ENCODE results near the gene WFDC1. TPM values are rescaled to one million over a fixed set of nuclear protein-coding genes. Genes with fewer than 3 reads are reported as not detected.

Gene WFDC1
- total RNA-seq, 1 experiment from 2014 or later, result not detected

DNA sequence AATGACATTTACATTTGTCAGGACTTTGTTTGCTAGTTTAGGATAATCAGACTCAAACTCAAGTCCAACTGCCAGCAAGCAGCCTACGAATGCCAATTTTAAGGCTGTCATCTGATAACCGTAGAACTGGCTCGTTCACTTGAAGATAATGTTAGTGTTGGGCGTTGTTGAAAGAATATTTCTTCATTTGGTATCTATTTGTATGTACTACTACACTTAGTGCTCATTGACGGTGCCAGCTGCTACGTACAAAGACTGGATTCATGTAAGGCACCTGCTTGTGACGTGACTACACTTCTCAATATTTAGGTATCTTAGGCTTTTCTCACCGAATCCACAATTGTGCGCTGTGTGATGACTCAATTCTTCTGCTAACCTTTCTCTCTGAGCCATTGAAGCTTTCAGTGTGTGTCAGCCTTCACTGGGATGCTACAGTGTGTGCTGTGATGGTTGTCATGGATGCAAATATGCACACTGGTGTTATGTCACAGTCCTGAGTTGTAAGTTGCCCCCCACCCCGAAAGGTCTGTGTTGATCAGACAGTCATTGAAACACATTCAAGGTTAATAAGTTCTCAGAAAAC is 79.3 kb downstream of the WFDC1 start:
- Histone ChIP-seq H3K27me3 (ENCODE audit: control insufficient read depth, insufficient read depth, low read length) (0 out of 2 replicates have a peak, but pooled peaks cover under 1% of the 10 kb centered on the region), H3K4me1 (ENCODE audit: control insufficient read depth, insufficient read depth, low read length) (no peaks in the 10 kb centered on the region), H3K9me3 (ENCODE audit: control insufficient read depth, insufficient read depth, low read depth, low read length) (no peaks in the 10 kb centered on the region), H3K27ac (ENCODE audit: low read length) (no peak overlapping the region), H3K36me3 (ENCODE audit: control insufficient read depth, insufficient read depth, low read length) (no peaks in the 10 kb centered on the region), H3K4me3 (ENCODE audit: low read depth in 2 of 2, low read length in 2 of 2) (no peak overlapping the region)
- DNase-seq (ENCODE audit: low read depth, low spot score), result no peak
- intact Hi-C loops (cut with micrococcal nuclease; ENCODE audit: unreplicated experiment), result no loop called here
- POLR2A ChIA-PET, result no interaction called here
- CTCF ChIA-PET, result no interaction called here
- in situ Hi-C loops (cut with HindIII; ENCODE audit: low pct_unique_long_range_greater_than_20kb, low sequenced_read_pairs), result no loop called here
- TF ChIP-seq CTCF (IDR thresholded peaks at IDR 0.05), result no peak
- TF ChIP-seq SIN3A (IDR thresholded peaks at IDR 0.05; ENCODE audit: borderline replicate concordance, insufficient read depth, low read depth, low read length), result no peak
- TF ChIP-seq, protein P1, sequence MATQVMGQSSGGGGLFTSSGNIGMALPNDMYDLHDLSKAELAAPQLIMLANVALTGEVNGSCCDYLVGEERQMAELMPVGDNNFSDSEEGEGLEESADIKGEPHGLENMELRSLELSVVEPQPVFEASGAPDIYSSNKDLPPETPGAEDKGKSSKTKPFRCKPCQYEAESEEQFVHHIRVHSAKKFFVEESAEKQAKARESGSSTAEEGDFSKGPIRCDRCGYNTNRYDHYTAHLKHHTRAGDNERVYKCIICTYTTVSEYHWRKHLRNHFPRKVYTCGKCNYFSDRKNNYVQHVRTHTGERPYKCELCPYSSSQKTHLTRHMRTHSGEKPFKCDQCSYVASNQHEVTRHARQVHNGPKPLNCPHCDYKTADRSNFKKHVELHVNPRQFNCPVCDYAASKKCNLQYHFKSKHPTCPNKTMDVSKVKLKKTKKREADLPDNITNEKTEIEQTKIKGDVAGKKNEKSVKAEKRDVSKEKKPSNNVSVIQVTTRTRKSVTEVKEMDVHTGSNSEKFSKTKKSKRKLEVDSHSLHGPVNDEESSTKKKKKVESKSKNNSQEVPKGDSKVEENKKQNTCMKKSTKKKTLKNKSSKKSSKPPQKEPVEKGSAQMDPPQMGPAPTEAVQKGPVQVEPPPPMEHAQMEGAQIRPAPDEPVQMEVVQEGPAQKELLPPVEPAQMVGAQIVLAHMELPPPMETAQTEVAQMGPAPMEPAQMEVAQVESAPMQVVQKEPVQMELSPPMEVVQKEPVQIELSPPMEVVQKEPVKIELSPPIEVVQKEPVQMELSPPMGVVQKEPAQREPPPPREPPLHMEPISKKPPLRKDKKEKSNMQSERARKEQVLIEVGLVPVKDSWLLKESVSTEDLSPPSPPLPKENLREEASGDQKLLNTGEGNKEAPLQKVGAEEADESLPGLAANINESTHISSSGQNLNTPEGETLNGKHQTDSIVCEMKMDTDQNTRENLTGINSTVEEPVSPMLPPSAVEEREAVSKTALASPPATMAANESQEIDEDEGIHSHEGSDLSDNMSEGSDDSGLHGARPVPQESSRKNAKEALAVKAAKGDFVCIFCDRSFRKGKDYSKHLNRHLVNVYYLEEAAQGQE (IDR thresholded peaks at IDR 0.05; ENCODE audit: insufficient read depth in 1 of 2, low read depth in 2 of 2, low read length in 1 of 2), result no peak
- TF ChIP-seq POLR2AphosphoS5 (IDR thresholded peaks at IDR 0.05; ENCODE audit: low read depth, low read length), result no peak
- TF ChIP-seq TCF7L2 (IDR thresholded peaks at IDR 0.05; ENCODE audit: low read depth, low read length), result no peak
- no TSS peak for BruUV-seq (replicated peaks)
- ATAC-seq, result no peak

- no peak for ATAC-seq
- POLR2A ChIA-PET, result no interaction called here
- no peaks in the 10 kb centered on the region for H3K27me3 ChIP-seq (ENCODE audit: control insufficient read depth, insufficient read depth, low read length)
- TF ChIP-seq TCF7L2 (IDR thresholded peaks at IDR 0.05; ENCODE audit: low read depth, low read length), result no peak
- TF ChIP-seq CTCF (IDR thresholded peaks at IDR 0.05), result no peak
- no peak for TF ChIP-seq POLR2AphosphoS5 (IDR thresholded peaks at IDR 0.05; ENCODE audit: low read depth, low read length)
- no peak for TF ChIP-seq SIN3A (IDR thresholded peaks at IDR 0.05; ENCODE audit: borderline replicate concordance, insufficient read depth, low read depth, low read length)
- TF ChIP-seq, protein P1 (IDR thresholded peaks at IDR 0.05; ENCODE audit: insufficient read depth in 1 of 2, low read depth in 2 of 2, low read length in 1 of 2), result no peak
- no peak overlapping the region for H3K4me3 ChIP-seq (ENCODE audit: low read depth in 2 of 2, low read length in 2 of 2)
- in situ Hi-C loops (cut with HindIII; ENCODE audit: low pct_unique_long_range_greater_than_20kb, low sequenced_read_pairs) (no loop called here), intact Hi-C loops (cut with micrococcal nuclease; ENCODE audit: unreplicated experiment) (no loop called here)
- no TSS peak for BruUV-seq (replicated peaks)
- DNase-seq (ENCODE audit: low read depth, low spot score), result no peak
- H3K9me3 ChIP-seq (ENCODE audit: control insufficient read depth, insufficient read depth, low read depth, low read length), result no peaks in the 10 kb centered on the region
- H3K27ac ChIP-seq (ENCODE audit: low read length), result no peak overlapping the region
- CTCF ChIA-PET, result interaction anchor here (0.6 kb wide), 1 partner anchor 12 kb away, joined by 4 read pairs; no protein-coding TSS in a partner anchor
- no peaks in the 10 kb centered on the region for H3K36me3 ChIP-seq (ENCODE audit: control insufficient read depth, insufficient read depth, low read length)
- H3K4me1 ChIP-seq (ENCODE audit: control insufficient read depth, insufficient read depth, low read length), result no peaks in the 10 kb centered on the region
Observed at GRCh38 chr16:84378099-84378498, 83.4 kb downstream of the WFDC1 start.

All from Panc1 (cell line).